OCI-LY7 (cell line): ENCODE data around the gene PDE9A.

Experiments
- CTCF ChIP-seq: fragments of 200-600 bp; sonication (generic); conservative IDR thresholded peaks from 2 replicates; pipeline ENCODE4 v1.5.1; 2014; ENCODE audit warnings: mild to moderate bottlenecking, antibody characterized with exemption, low read length, moderate library complexity, mixed read lengths
- EZH2phosphoT487 ChIP-seq: fragments of 200-600 bp; sonication (generic); IDR thresholded peaks from 2 replicates; pipeline ENCODE4 v1.6.1; 2018; ENCODE audit warnings: low read depth, borderline replicate concordance, mild to moderate bottlenecking, mixed run types, antibody characterized with exemption, low read length, moderate library complexity, mixed read lengths

- TF ChIP-seq CTCF = no peak
- no peak for TF ChIP-seq EZH2phosphoT487
Measured at GRCh38 chr21:42621166-42621818, 32.1 kb upstream of the PDE9A start.
